Smooth muscle cell (in vitro differentiated cells): ENCODE data around the gene CMC2. TPM values are rescaled to one million over a fixed set of nuclear protein-coding genes. Genes with fewer than 3 reads are reported as not detected.

ENCODE experiments used
- DNase-seq: peaks from one replicate; lab custom pipeline; 2025; ENCODE audit not compliant: unreplicated experiment; lab: John Stamatoyannopoulos, UW
- H2AFZ ChIP-seq: fragments of 200-600 bp; sonication (generic); 2 replicates; pipeline ENCODE4 v1.6.0; 2016; ENCODE audit warnings: antibody characterized with exemption, low read depth, mild to moderate bottlenecking
- H3F3A ChIP-seq: fragments of 200-600 bp; sonication (generic); 2 replicates; pipeline ENCODE4 v1.6.0; 2017; ENCODE audit warnings: antibody characterized with exemption, low read depth
- H3K27ac ChIP-seq: fragments of 200-600 bp; sonication (generic); 2 replicates; pipeline ENCODE4 v1.5.1; 2016; ENCODE audit warnings: low read depth, mild to moderate bottlenecking
- H3K27me3 ChIP-seq: fragments of 200-600 bp; sonication (generic); 2 replicates; pipeline ENCODE4 v1.6.1; 2016; ENCODE audit warnings: low read depth, mild to moderate bottlenecking
- H3K36me3 ChIP-seq: fragments of 200-600 bp; sonication (generic); 2 replicates; pipeline ENCODE4 v1.5.1; 2016; ENCODE audit warnings: low read depth
- H3K4me1 ChIP-seq: fragments of 200-600 bp; sonication (generic); 2 replicates; pipeline ENCODE4 v1.5.1; 2016; ENCODE audit warnings: low read depth
- H3K4me2 ChIP-seq: fragments of 200-600 bp; sonication (generic); 2 replicates; pipeline ENCODE4 v1.6.0; 2016; ENCODE audit warnings: mild to moderate bottlenecking
- H3K4me3 ChIP-seq: fragments of 200-600 bp; sonication (generic); 2 replicates; pipeline ENCODE4 v1.5.1; 2016; ENCODE audit warnings: mild to moderate bottlenecking
- H3K79me2 ChIP-seq: fragments of 200-600 bp; sonication (generic); 2 replicates; pipeline ENCODE4 v1.6.0; 2016; ENCODE audit warnings: low read depth, mild to moderate bottlenecking
- H3K9ac ChIP-seq: fragments of 200-600 bp; sonication (generic); 2 replicates; pipeline ENCODE4 v1.6.0; 2016; ENCODE audit warnings: low read depth
- H3K9me3 ChIP-seq: fragments of 200-600 bp; sonication (generic); replicated peaks from 2 replicates; pipeline ENCODE4 v1.5.1; 2016; ENCODE audit warnings: low read depth
- H4K20me1 ChIP-seq: fragments of 200-600 bp; sonication (generic); 2 replicates; pipeline ENCODE4 v1.6.0; 2016; ENCODE audit warnings: low read depth
- WGBS: methylation state at CpG from one replicate; pipeline ENCODE4 v1.1.7; 2016; ENCODE audit warnings: low lambda C conversion rate; 5-methylcytosine and 5-hydroxymethylcytosine counted together
- polyA plus RNA-seq: library from polyadenylated mRNA; unstranded; fragments of >200 nt; fragmentation: Nextera tagmentation; extraction: Ambion mirVana; gene quantifications from 2 replicates; pipeline ENCODE4 v1.2.1, GENCODE V29; 2016
- total RNA-seq: library from RNA; depleted of rRNA; stranded (reverse); fragments of >200 nt; gene quantifications from 2 replicates; pipeline ENCODE4 v1.2.3, GENCODE V29; 2014
- TF ChIP-seq, protein P1 (sequence below): fragments of 200-600 bp; sonication (generic); IDR thresholded peaks from 2 replicates; pipeline ENCODE4 v1.5.1; 2017; ENCODE audit warnings: borderline replicate concordance, mild to moderate bottlenecking, antibody characterized with exemption; ENCODE audit not compliant: insufficient read depth, poor library complexity, severe bottlenecking

The CMC2 gene
- total and polyA plus RNA-seq, 2 experiments from 2014 or later: 53.2 to 110 TPM

DNA sequence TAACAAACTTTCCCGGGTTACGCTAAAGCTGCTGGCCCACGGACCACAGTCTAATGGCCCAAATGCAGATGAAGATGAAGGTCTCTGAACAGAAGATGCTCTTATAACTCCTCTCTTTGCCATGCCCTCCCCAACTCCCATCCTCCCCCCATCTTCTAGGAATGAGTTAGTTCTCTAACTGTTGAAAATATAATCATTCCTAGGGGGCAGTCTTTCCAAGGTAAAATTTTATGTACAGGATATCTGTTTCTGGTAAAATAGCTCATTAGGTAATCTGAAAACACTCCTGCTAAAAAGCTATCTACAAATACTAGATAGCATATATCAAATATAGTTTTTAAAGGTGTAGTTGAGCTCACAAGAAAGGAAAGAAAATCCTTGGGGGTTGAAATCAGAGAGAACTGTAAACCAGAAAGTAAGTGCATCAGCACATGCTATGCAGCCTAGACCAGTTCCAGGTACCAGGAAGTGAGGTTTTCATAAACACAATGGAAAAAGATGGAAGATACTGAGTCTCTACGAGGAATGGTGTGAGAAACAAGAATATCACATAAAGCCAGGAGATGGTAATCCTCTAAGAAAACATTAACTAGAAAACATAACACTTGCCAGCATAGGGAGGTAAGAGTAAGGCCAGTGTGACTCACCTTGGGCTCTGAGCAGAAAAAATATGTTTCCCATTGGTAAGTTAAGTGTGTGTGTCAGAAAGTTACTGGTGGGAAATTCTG lies 38.1 kb downstream of the CMC2 start:
- 75% methylated on average over 4 of the region's 4 CpGs for WGBS
- no peak overlapping the region for H3K4me3 ChIP-seq
- no peaks in the 10 kb centered on the region for H3K4me1 ChIP-seq
- H4K20me1 ChIP-seq: no peaks in the 10 kb centered on the region
- H3K27me3 ChIP-seq: no peaks in the 10 kb centered on the region
- H3K9me3 ChIP-seq: no peaks in the 10 kb centered on the region
- TF ChIP-seq, protein P1, sequence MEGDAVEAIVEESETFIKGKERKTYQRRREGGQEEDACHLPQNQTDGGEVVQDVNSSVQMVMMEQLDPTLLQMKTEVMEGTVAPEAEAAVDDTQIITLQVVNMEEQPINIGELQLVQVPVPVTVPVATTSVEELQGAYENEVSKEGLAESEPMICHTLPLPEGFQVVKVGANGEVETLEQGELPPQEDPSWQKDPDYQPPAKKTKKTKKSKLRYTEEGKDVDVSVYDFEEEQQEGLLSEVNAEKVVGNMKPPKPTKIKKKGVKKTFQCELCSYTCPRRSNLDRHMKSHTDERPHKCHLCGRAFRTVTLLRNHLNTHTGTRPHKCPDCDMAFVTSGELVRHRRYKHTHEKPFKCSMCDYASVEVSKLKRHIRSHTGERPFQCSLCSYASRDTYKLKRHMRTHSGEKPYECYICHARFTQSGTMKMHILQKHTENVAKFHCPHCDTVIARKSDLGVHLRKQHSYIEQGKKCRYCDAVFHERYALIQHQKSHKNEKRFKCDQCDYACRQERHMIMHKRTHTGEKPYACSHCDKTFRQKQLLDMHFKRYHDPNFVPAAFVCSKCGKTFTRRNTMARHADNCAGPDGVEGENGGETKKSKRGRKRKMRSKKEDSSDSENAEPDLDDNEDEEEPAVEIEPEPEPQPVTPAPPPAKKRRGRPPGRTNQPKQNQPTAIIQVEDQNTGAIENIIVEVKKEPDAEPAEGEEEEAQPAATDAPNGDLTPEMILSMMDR: no peak
- no peak overlapping the region for H2AFZ ChIP-seq
- H3K4me2 ChIP-seq: no peak overlapping the region
- no peaks in the 10 kb centered on the region for H3K36me3 ChIP-seq
- no peak overlapping the region for H3K9ac ChIP-seq
- H3K27ac ChIP-seq: no peak overlapping the region
- H3K79me2 ChIP-seq: no peaks in the 10 kb centered on the region
- DNase-seq: no peak
- H3F3A ChIP-seq: no peaks in the 10 kb centered on the region

DNA sequence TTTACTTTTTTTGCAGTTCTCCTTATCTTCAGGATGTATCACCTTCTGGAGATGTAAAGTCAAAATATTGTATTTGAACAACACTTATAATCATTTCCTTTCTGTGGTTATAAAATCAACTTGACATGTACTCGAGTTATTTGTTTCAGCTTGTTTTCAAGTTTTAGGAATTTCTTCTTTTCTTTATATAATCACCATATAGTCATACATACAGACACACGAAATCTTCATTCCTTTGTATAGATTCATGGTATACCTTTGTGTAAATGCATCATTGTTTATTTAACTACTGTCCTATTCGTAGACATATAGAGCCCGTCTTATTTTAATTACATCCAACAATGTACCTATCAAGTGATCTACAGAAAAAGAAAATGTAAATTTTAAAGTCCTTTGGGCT lies 40.1 kb downstream of the CMC2 start:
- H2AFZ ChIP-seq: no peak overlapping the region
- 82% methylated on average over 4 of the region's 4 CpGs for WGBS

DNA sequence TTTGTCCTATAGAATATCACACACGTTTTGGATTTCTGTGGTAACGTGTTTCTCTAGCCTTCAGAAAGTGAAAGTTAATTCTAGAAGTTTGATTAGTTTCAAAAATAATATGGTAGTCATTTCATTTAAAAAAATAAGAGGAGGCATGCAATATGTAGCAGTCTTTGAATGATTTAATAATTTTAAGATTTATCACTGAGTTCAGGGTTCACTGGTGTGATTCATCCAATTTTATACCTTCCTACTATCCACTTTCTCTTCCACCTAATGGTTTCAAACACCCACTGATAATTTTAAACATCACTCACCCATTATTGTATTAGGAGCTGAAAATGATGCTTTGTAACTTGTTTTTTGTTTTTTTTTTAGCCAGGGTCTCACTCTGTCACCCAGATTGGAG lies 42.3 kb downstream of the CMC2 start:
- H3K27ac ChIP-seq: no peak overlapping the region
- no peaks in the 10 kb centered on the region for H3K36me3 ChIP-seq
- no peaks in the 10 kb centered on the region for H3F3A ChIP-seq
- 84% methylated on average over 2 of the region's 2 CpGs for WGBS
- H3K4me1 ChIP-seq: no peaks in the 10 kb centered on the region
- TF ChIP-seq, protein P1: no peak
- no peaks in the 10 kb centered on the region for H3K27me3 ChIP-seq
- no peak overlapping the region for H3K4me2 ChIP-seq
- no peaks in the 10 kb centered on the region for H4K20me1 ChIP-seq
- peaks cover 6% of the 10 kb centered on the region for H3K9me3 ChIP-seq
- no peaks in the 10 kb centered on the region for H3K79me2 ChIP-seq
- no peak overlapping the region for H3K9ac ChIP-seq
- no peak overlapping the region for H2AFZ ChIP-seq
- no peak for DNase-seq
- H3K4me3 ChIP-seq: no peak overlapping the region

More for the DNA sequence above, 40.1 kb downstream of the CMC2 start:
- no peak overlapping the region for H3K4me3 ChIP-seq
- H4K20me1 ChIP-seq: no peaks in the 10 kb centered on the region
- no peak overlapping the region for H3K9ac ChIP-seq
- H3K4me1 ChIP-seq: no peaks in the 10 kb centered on the region
- H3K27me3 ChIP-seq: no peaks in the 10 kb centered on the region
- no peaks in the 10 kb centered on the region for H3F3A ChIP-seq
- no peak overlapping the region for H3K27ac ChIP-seq
- no peaks in the 10 kb centered on the region for H3K36me3 ChIP-seq
- no peak overlapping the region for H3K4me2 ChIP-seq
- TF ChIP-seq, protein P1: no peak
- no peaks in the 10 kb centered on the region for H3K9me3 ChIP-seq
- no peak for DNase-seq
- H3K79me2 ChIP-seq: no peaks in the 10 kb centered on the region

DNA sequence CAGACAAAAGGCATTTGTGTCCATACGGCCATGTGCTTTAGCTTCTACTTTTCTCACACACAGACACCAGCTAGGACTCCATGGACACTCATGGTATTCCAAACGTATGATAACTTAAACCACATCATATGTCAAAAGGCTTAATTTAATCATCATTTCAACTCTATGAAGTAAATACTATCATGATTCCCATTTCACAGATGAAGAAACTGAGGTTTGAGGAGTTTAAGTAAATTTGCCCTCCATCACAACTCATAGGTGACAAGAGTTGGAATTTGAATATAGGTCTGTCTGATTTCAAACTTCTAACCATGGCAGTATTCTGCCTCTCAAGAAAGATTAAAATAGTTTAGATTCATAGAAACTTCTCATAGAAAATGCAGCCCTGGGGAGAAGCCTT lies 43.8 kb downstream of the CMC2 start:
- H4K20me1 ChIP-seq: no peaks in the 10 kb centered on the region
- peaks cover 9% of the 10 kb centered on the region for H3K9me3 ChIP-seq
- no peaks in the 10 kb centered on the region for H3F3A ChIP-seq
- TF ChIP-seq, protein P1: no peak
- no peak for DNase-seq
- H3K9ac ChIP-seq: no peak overlapping the region
- 71% methylated on average over 2 of the region's 2 CpGs for WGBS
- H3K4me2 ChIP-seq: no peak overlapping the region
- no peaks in the 10 kb centered on the region for H3K4me1 ChIP-seq
- no peak overlapping the region for H3K27ac ChIP-seq
- H3K36me3 ChIP-seq: no peaks in the 10 kb centered on the region
- no peak overlapping the region for H2AFZ ChIP-seq
- no peaks in the 10 kb centered on the region for H3K79me2 ChIP-seq
- no peak overlapping the region for H3K4me3 ChIP-seq
- no peaks in the 10 kb centered on the region for H3K27me3 ChIP-seq
